Eye (tissue), 1 donor: Measurements from ENCODE around the gene ACHE.
A peak's percentile ranks its signal among the peaks of the same experiment; 100 is the strongest.

Experiments used
- DNase-seq: peaks from one replicate; pipeline ENCODE4 v3.0.0-alpha.2; 2015

The ACHE gene

GRCh38 chr7:100896732-100897608 lies 1.3 kb upstream of the ACHE start:
- peak; percentile 72 for DNase-seq

GRCh38 chr7:100895956-100896731 lies 456 bp upstream of the ACHE start:
- DNase-seq = peak; percentile 81

DNA sequence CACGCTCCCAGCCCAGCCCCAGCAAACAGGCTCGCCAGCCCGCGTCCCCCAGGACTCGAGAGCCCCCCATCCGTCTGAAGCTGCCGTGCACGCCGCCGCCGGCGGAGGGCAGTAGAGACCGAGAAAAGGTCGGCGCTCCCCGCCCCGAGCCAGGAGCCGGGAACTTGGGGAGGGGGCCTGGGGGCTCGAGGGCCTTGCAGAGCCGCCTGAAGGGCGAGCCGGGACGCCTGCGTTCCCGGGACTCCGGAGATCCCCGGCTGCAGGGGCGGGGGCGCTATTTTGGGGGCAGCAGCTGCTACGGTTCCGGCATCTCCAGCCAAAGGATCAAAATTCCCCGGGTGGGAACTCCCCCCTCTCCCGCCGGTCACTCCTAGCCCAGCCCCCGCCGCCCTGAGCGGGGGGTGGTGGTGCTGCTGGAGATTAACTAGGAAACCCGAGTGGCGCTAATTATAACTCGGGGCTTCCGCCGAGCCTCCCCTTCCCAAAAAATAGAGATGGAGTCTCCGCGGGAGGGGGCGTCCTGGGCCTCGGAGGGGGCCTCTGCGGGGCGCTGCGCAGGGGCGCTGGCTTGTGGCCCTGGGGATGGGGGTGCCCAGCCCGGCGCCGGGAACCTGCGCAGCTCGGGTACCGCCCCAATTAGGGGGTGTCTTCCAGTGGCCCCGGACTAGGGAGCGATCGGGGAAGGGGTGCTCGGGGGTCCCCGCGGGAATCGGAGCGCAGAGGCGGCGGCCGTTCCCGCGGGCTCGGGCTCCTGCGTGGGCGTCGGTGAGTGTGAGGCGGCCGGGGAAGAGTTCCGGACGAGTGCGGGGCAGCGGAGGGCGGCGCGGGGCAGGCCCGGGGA lies 608 bp downstream of the ACHE start:
- DNase-seq = peak; percentile 93

DNA sequence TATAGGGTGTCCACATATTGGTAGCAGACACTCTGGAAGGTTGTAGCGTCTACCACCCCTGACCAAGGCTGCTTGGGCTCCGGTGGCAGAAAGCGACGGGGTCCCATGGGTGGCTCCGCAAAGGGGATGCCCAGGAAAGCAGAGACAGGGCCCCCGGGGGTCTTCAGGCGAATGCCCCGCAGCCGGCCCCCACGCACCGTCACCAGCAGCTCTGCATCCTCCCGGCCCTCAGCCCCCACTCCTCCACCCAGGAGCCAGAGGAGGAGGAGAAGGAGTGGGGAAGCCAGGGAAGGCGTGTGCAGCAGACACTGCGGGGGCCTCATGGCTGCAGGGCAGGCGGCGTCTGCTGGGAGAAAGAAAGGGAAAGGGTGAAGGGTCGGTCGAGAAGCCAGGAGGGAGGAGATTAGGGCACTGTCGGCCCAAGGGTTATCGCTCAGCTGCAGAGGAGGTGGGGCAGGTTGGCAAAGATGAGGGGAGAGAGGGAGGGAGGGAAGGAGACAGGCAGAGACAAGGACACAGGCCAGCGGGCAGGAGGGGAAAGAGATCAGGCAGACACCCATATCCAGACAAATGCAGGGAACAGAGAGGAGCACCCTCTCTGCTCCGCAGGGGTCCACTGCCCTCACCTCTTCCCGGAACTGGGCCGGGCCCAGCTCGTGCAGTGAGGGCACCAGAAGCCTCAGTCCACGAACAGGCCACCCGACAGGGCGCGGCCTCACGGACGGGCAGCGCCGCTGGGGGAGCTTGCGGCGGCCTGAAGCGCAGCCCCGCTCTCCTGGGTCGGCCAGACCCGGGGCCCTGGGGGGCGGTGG lies 1.6 kb downstream of the ACHE start:
- DNase-seq = peak; percentile 40

- no peak for DNase-seq
These were observed 2.3 kb downstream of the ACHE start for GRCh38 chr7:100893318-100893895.

DNA sequence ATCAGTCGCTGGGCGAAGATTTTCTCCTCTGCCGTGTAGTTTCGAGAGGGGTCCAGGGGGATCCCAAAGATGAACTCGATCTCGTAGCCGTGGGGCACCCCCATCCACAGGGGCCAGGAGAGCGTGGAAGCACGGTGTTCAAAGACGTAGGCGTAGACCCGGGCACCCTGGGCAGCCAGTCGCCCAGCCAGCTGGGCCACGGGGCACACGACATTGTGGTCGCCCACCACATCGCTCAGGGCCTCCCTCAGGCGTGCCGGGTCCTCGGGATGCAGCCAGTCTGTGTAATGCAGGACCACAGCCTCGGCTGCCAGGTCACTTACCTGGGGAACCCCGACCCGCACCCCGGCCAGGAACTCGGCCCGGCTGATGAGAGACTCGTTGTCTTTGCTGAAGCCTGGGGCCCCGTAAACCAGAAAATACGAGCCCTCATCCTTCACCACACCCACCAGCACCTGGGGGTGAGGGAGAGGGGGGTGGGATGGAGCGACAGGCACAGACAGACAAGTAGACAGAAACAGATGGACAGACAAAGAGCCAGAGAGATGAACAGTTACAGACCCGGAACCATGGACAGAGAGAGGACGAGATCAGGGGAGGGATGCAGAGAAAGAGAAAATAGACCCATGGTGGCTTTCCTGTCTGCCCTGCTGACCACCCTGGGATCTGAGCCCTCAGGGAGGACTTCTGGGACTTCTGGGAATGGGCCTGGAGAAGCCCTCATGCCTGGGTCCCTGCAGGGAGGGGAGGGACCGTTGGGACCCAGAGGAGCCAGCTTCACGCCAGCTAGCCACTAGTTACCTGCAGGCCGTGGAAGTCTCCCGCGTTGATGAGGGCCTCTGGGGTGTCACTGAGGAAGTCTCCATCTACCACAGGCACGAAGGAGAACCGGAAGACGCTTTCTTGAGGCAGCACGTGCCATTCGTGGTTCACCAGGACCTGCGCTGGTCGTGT lies 3.0 kb downstream of the ACHE start:
- DNase-seq = no peak

GRCh38 chr7:100891568-100892247 lies 4.0 kb downstream of the ACHE start:
- peak; percentile 72 for DNase-seq

DNA sequence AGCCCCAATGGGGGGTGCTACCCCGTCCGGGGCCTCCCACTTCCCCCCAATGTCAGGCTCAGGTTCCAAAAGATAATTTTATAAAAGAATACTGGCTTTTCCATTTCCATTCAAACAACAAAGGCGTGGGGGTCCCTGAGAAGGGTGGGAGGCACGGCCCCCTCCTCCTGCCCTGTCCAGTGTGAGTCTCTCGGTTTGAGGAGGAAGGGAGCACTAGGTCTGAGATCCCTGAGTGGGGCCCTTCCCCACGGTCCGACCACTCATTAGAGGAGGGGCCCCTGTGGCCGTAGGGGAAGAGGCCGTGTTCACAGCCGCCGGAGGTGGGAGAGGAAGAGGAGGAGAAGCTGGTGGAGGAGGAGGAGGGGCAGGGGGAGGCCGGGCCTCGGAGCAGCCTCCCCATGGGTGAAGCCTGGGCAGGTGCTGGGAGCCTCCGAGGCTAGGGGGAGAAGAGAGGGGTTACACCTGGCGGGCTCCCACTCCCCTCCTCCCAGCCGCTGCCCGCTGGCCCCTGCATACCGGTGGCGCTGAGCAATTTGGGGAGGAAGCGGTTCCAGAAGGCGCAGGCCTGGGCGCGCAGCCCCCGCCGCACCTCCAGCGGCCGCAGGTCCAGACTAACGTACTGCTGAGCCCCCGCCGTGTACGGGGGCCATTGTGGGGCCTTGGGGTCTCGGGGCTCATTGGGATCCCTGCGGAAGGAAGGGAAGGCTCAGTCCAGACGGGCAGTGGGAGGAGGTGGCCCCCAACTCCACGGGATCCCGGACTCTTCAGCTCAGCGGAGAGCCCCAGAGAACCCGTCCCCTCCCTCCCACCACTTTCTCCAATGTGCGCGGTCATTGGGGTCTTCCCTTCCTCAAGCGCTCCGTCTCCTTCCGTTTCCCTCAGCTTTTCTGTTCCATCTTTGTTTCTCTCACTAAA lies 4.8 kb downstream of the ACHE start:
- DNase-seq = no peak

DNA sequence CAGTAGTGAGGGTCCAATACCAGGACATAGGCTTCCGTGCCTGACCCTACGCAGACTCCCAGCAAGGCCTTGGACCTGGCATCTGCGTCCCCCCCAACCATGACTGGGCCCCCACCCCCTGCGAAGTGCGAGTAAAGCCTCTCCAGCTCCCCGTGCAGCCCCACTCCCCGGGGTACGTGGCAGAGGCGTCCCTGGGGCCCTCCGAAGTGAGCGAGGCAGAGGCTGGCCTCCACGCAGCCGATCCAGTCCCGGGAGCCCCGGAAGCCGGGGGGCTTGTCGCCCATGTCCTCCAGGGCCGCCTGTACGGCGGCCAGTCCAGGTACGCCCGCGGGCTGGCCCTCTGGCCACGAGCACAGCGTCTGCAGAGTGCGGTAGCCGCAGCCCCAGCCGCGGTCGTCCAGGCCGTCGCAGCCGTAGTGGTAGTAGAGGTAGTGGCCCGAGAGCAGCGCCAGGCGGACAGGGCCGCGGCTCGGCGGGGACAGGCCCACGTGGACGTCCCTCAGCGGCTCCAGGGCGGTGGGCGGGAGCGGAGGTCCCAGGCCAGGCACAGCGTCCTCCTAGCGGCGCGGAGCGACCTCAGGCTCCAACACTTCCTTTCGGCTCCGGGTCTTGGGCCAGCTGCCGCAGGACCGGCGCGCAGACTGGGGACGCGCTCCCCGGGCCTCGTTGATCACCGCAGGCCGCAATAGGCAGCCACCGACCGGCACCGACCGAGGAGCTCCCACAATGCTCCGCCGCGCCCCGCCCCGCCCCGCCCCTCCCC lies 6.5 kb downstream of the ACHE start, which contains the start of gene UFSP1:
Gene UFSP1 (minus strand): TSS at position 728 of the 763 bp plus-strand sequence. CDS start 444 bp downstream, at position 284.
- DNase-seq = peak; percentile 30

DNA sequence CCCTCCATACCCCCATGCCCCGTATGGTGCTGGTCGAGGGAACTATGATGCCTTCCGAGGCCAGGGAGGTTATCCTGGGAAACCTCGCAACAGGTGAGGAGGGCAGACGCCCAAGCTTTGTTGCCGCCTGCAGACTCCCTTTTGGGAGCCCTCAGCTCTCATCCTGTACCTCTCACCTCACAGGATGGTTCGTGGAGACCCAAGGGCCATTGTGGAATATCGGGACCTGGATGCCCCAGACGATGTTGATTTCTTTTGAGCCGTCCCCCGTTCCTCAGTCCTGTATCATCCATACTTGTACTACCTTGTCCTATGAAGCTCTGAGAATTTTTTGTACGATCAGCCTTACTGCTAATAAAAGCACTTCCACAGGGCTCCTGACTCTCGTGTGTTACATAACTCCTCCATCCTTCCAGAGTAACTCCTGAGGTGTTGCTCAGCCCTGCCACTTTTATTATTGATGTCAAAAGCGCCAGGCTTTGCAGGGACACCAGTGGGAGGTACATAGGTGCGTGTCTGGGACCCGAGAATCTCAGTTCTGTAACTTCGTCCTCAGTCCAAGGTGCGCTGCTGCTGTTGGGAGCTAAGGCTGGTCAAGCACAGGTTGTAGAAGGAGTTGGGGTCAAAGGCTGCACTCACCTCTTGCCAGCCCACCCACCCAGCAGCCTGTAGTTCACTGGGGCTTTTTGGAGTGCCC lies 7.2 kb downstream of the ACHE start:
- DNase-seq = no peak

GRCh38 chr7:100887516-100888290 lies 8.0 kb downstream of the ACHE start:
- no peak for DNase-seq

- no peak for DNase-seq
These were observed 8.7 kb downstream of the ACHE start for GRCh38 chr7:100886936-100887515.

- no peak for DNase-seq
These were observed 9.3 kb downstream of the ACHE start for GRCh38 chr7:100886142-100886935.

- no peak for DNase-seq
These were observed 10.1 kb downstream of the ACHE start for GRCh38 chr7:100885440-100886141.
